SU-DHL-6 (cell line): ENCODE results near the gene ALKBH5.

ENCODE experiments used
- CTCF ChIP-seq: fragments of 200-600 bp; sonication (generic); IDR thresholded peaks from one replicate; pipeline ENCODE4 v1.5.1; 2017; ENCODE audit warnings: antibody characterized with exemption, mild to moderate bottlenecking, low read length, moderate library complexity; ENCODE audit not compliant: insufficient read depth, poor library complexity, severe bottlenecking
- EZH2phosphoT487 ChIP-seq: fragments of 200-600 bp; sonication (generic), shearing (Covaris generic); conservative IDR thresholded peaks from 2 replicates; pipeline ENCODE4 v1.6.1; 2018; ENCODE audit warnings: mild to moderate bottlenecking, antibody characterized with exemption, low read length, moderate library complexity, mixed read lengths

DNA sequence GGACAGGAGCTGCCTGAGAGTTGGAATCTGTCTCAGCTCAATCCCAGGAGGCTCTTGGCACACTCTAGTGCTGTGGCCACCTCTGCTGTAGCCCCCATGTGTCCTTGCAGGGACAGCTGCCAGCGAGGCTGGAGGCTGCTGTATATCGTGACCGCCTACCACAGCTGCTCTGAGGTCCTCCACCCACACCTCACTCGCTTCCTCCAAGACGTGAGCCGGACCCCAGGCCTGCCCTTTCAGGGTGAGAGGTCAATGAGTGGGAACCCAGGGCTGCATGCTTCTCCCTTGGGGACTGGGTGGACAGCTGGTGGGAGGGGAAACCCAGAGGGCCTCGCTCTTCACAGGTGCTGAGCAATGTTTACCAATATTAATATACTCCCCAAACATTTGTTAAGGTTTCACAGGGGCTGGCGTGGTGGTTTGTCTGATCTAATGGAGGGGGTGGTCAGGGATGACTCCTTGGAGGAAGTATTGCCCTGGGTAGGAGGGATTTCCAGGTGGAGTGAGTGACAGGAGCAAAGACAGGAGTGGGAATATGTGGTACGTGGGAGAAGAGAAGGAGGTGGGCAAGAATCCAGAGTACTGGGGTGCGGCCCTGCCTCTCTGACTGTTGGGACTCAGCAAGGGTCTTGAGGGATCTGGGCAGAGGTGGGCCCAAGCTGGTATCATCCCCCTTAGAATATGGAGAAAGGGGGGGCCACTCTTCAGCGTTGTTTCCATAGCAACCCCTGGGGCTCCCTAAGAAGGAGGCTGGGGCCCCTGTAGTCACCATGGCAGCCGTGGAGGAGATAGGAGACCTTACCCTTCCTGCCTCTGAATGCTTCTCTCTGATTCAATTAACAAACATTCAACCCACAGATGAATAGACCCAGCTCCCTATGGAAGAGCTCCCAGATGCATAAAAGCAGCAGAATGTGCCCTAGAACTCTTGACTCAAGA, 22.2 kb upstream of the ALKBH5 start:
- no peak for TF ChIP-seq CTCF
- no peak for TF ChIP-seq EZH2phosphoT487
